ENCODE data around the gene COTL1.

DNA sequence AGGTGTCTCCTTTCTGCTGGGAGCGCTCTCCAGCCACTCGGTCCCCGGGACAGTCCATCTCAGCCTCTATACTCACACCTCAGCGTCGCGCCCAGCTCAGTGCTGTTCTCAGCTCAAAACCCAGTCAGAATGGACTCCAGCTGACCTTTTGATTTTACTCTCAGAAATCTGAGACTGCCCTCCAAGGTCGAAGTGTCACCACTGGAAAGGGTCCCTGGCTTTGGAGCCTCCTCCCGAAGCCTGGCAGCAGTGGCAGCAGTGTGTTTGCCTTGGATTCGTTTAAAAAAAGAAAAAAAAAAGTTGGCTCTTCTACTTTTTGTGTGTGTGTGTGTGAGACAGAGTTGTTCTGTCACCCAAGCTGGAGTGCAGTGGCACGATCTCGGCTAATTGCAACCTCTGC, 40.8 kb upstream of the COTL1 start:
- TF ChIP-seq POLR2A (IDR thresholded peaks at IDR 0.05), result no peak
- TF ChIP-seq, protein P1, sequence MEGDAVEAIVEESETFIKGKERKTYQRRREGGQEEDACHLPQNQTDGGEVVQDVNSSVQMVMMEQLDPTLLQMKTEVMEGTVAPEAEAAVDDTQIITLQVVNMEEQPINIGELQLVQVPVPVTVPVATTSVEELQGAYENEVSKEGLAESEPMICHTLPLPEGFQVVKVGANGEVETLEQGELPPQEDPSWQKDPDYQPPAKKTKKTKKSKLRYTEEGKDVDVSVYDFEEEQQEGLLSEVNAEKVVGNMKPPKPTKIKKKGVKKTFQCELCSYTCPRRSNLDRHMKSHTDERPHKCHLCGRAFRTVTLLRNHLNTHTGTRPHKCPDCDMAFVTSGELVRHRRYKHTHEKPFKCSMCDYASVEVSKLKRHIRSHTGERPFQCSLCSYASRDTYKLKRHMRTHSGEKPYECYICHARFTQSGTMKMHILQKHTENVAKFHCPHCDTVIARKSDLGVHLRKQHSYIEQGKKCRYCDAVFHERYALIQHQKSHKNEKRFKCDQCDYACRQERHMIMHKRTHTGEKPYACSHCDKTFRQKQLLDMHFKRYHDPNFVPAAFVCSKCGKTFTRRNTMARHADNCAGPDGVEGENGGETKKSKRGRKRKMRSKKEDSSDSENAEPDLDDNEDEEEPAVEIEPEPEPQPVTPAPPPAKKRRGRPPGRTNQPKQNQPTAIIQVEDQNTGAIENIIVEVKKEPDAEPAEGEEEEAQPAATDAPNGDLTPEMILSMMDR (IDR thresholded peaks at IDR 0.05), result no peak
